Mucosa of rectum (tissue), 2 donors: ENCODE data around the gene MAN2B1.
"Not testable (repeated sequence)": the region's sequence is repeated elsewhere in the genome, so short reads cannot be mapped to it uniquely, and the experiment has no call there.

Experiments used
- H3K27ac ChIP-seq, 2 donors: one replicate each; pipeline ENCODE4 v1.7.0; 2013; ENCODE audit warnings: inconsistent platforms in 2 of 2, low read depth in 2 of 2, low read length in 2 of 2
- H3K27me3 ChIP-seq, 2 donors: one replicate each; pipeline ENCODE4 v1.7.0; 2013; ENCODE audit warnings: low read length in 2 of 2; ENCODE audit not compliant: control insufficient read depth in 2 of 2, insufficient read depth in 2 of 2
- H3K36me3 ChIP-seq, 2 donors: one replicate each; pipeline ENCODE4 v1.7.0; 2013; ENCODE audit warnings: low read length in 2 of 2; ENCODE audit not compliant: control insufficient read depth in 2 of 2, insufficient read depth in 2 of 2
- H3K4me1 ChIP-seq, 2 donors: one replicate each; pipeline ENCODE4 v1.7.0; 2013; ENCODE audit warnings: low read length in 2 of 2, mild to moderate bottlenecking in 1 of 2; ENCODE audit not compliant: control insufficient read depth in 2 of 2, insufficient read depth in 2 of 2
- H3K4me3 ChIP-seq, 2 donors: one replicate each; pipeline ENCODE4 v1.7.0; 2013; ENCODE audit warnings: low read length in 2 of 2
- H3K9ac ChIP-seq, 2 donors: one replicate each; pipeline ENCODE4 v1.7.0; 2013; ENCODE audit warnings: low read length in 2 of 2, low read depth in 1 of 2, mild to moderate bottlenecking in 1 of 2
- H3K9me3 ChIP-seq, 2 donors: one replicate each; pipeline ENCODE4 v1.7.0; 2013; ENCODE audit warnings: low read length in 2 of 2; ENCODE audit not compliant: control insufficient read depth in 2 of 2
- donor health status: healthy.
- donor health status: Normal muscosa, but diverticular disease.

MAN2B1 gene

GRCh38 chr19:12689581-12690216 lies 23.2 kb upstream of the MAN2B1 start:
- Histone ChIP-seq H3K9me3 (no peaks in the 10 kb centered on the region), H3K9ac (no peak overlapping the region), H3K4me3 (no peak overlapping the region), H3K36me3 (no peaks in the 10 kb centered on the region), H3K27me3 (no peaks in the 10 kb centered on the region), H3K4me1 (no peaks in the 10 kb centered on the region), H3K27ac (no peak overlapping the region)

GRCh38 chr19:12689012-12689411 lies 22.5 kb upstream of the MAN2B1 start:
- no peaks in the 10 kb centered on the region for H3K36me3 ChIP-seq
- H3K9ac ChIP-seq: no peak overlapping the region
- no peaks in the 10 kb centered on the region for H3K9me3 ChIP-seq
- no peaks in the 10 kb centered on the region for H3K4me1 ChIP-seq
- H3K4me3 ChIP-seq: no peak overlapping the region
- no peaks in the 10 kb centered on the region for H3K27me3 ChIP-seq
- H3K27ac ChIP-seq: no peak overlapping the region

- H3K9ac ChIP-seq: no peak within 1 kb of the TSS
- no peaks in the 10 kb centered on the region for H3K9me3 ChIP-seq
- no peaks in the 10 kb centered on the region for H3K36me3 ChIP-seq
- no peak within 1 kb of the TSS for H3K27ac ChIP-seq
- no peaks in the 10 kb centered on the region for H3K27me3 ChIP-seq
- no peak within 1 kb of the TSS for H3K4me3 ChIP-seq
- no peaks in the 10 kb centered on the region for H3K4me1 ChIP-seq
Observed at GRCh38 chr19:12687496-12688196, 21.1 kb upstream of the MAN2B1 start, which contains the start of gene GNG14. Gene GNG14 (plus strand): TSS chr19:12687998. CDS start chr19:12688049, 51 bp downstream.

GRCh38 chr19:12685831-12686230 lies 19.3 kb upstream of the MAN2B1 start:
- H3K9ac ChIP-seq: no peak overlapping the region
- H3K27me3 ChIP-seq: no peaks in the 10 kb centered on the region
- H3K36me3 ChIP-seq: no peaks in the 10 kb centered on the region
- no peak overlapping the region for H3K4me3 ChIP-seq
- no peaks in the 10 kb centered on the region for H3K9me3 ChIP-seq
- no peak overlapping the region for H3K27ac ChIP-seq
- peaks cover 0 to 2% of the 10 kb centered on the region in 2 donors for H3K4me1 ChIP-seq

GRCh38 chr19:12681074-12681987 lies 14.8 kb upstream of the MAN2B1 start, which contains the start of gene DHPS:
Gene DHPS (minus strand): TSS chr19:12681880. CDS start chr19:12681766, 114 bp downstream.
- H3K9ac ChIP-seq: peak within 1 kb of the TSS; percentile 89 to 98
- H3K9me3 ChIP-seq: no peaks in the 10 kb centered on the region
- H3K4me1 ChIP-seq: peaks cover 2 to 4% of the 10 kb centered on the region in 2 donors
- peak within 1 kb of the TSS; percentile 91 to 98 for H3K27ac ChIP-seq
- H3K36me3 ChIP-seq: peaks cover 26 to 30% of the 10 kb centered on the region in 2 donors
- H3K4me3 ChIP-seq: peak within 1 kb of the TSS; percentile 87 to 94
- no peaks in the 10 kb centered on the region for H3K27me3 ChIP-seq

GRCh38 chr19:12680034-12680433 lies 13.5 kb upstream of the MAN2B1 start:
- Histone ChIP-seq H3K9ac (no peak overlapping the region), H3K4me3 (no peak overlapping the region)

GRCh38 chr19:12678039-12678438 lies 11.5 kb upstream of the MAN2B1 start:
- not testable (repeated sequence) for H3K9me3 ChIP-seq, H3K27me3 ChIP-seq, H3K9ac ChIP-seq, H3K27ac ChIP-seq, H3K4me1 ChIP-seq, H3K4me3 ChIP-seq
- H3K36me3 ChIP-seq: peaks cover 46 to 55% of the 10 kb centered on the region in 2 donors

More at GRCh38 chr19:12680034-12680433, 13.5 kb upstream of the MAN2B1 start:
- Histone ChIP-seq H3K27ac (no peak overlapping the region), H3K27me3 (no peaks in the 10 kb centered on the region), H3K36me3 (peaks cover 36 to 43% of the 10 kb centered on the region in 2 donors), H3K9me3 (no peaks in the 10 kb centered on the region), H3K4me1 (peaks cover 2 to 4% of the 10 kb centered on the region in 2 donors)

GRCh38 chr19:12676928-12677327 lies 10.4 kb upstream of the MAN2B1 start:
- Histone ChIP-seq H3K9ac (no peak overlapping the region), H3K36me3 (peaks cover 53 to 60% of the 10 kb centered on the region in 2 donors)

GRCh38 chr19:12676384-12676792 lies 9.8 kb upstream of the MAN2B1 start:
- Histone ChIP-seq H3K27ac (peak overlapping the region in 1 of 2 donors; percentile 6), H3K9me3 (no peaks in the 10 kb centered on the region), H3K9ac (no peak overlapping the region), H3K27me3 (no peaks in the 10 kb centered on the region), H3K4me3 (no peak overlapping the region), H3K4me1 (peaks cover 2 to 4% of the 10 kb centered on the region in 2 donors), H3K36me3 (peaks cover 53 to 60% of the 10 kb centered on the region in 2 donors)

More at GRCh38 chr19:12676928-12677327, 10.4 kb upstream of the MAN2B1 start:
- Histone ChIP-seq H3K4me3 (no peak overlapping the region), H3K27ac (no peak overlapping the region), H3K27me3 (no peaks in the 10 kb centered on the region), H3K4me1 (peaks cover 2 to 4% of the 10 kb centered on the region in 2 donors), H3K9me3 (no peaks in the 10 kb centered on the region)
